Measurements from ENCODE around the gene LHFPL2. TPM values are rescaled to one million over a fixed set of nuclear protein-coding genes. Genes with fewer than 3 reads are reported as not detected.

The LHFPL2 gene
- total RNA-seq, 1 experiment from 2014 or later: 43.6 TPM

GRCh38 chr5:78537821-78538220 is 110.8 kb downstream of the LHFPL2 start:
- intact Hi-C loops (cut with micrococcal nuclease; ENCODE audit: unreplicated experiment): loop anchor here (1.0 to 10.0 kb wide), 3 partner anchors 87 to 427 kb away; no protein-coding TSS in a partner anchor
- Mint-ChIP-seq H3K9me3 (ENCODE audit: low read depth, unreplicated experiment) (no peaks in the 10 kb centered on the region), H3K4me1 (ENCODE audit: low read depth, unreplicated experiment) (peaks cover 13% of the 10 kb centered on the region), H3K36me3 (ENCODE audit: insufficient read depth, unreplicated experiment) (no peaks in the 10 kb centered on the region), H3K4me3 (ENCODE audit: low read depth, unreplicated experiment) (no peak overlapping the region), H3K27ac (ENCODE audit: unreplicated experiment) (peak overlapping the region; percentile 25), H3K27me3 (ENCODE audit: unreplicated experiment) (no peaks in the 10 kb centered on the region)
- CTCF ChIA-PET: interaction anchor here (0.9 to 1.2 kb wide), 2 partner anchors 162 to 595 kb away, joined by 3 read pairs; no protein-coding TSS in a partner anchor
- no peak for TF ChIP-seq CTCF (IDR thresholded peaks at IDR 0.05; ENCODE audit: unreplicated experiment)
- peak; percentile 42 for DNase-seq
- BruUV-seq (replicated peaks): no TSS peak

- CTCF ChIA-PET: interaction anchor here (0.9 to 1.2 kb wide), 2 partner anchors 163 to 595 kb away, joined by 3 read pairs; no protein-coding TSS in a partner anchor
- H3K27me3 Mint-ChIP-seq (ENCODE audit: unreplicated experiment): no peaks in the 10 kb centered on the region
- H3K9me3 Mint-ChIP-seq (ENCODE audit: low read depth, unreplicated experiment): no peaks in the 10 kb centered on the region
- DNase-seq: no peak
- H3K36me3 Mint-ChIP-seq (ENCODE audit: insufficient read depth, unreplicated experiment): no peaks in the 10 kb centered on the region
- peak overlapping the region; percentile 25 for H3K27ac Mint-ChIP-seq (ENCODE audit: unreplicated experiment)
- intact Hi-C loops (cut with micrococcal nuclease; ENCODE audit: unreplicated experiment): loop anchor here (10.0 kb wide), 1 partner anchor 347 kb away; no protein-coding TSS in a partner anchor
- no peak overlapping the region for H3K4me3 Mint-ChIP-seq (ENCODE audit: low read depth, unreplicated experiment)
- no TSS peak for BruUV-seq (replicated peaks)
- peaks cover 13% of the 10 kb centered on the region for H3K4me1 Mint-ChIP-seq (ENCODE audit: low read depth, unreplicated experiment)
- no peak for TF ChIP-seq CTCF (IDR thresholded peaks at IDR 0.05; ENCODE audit: unreplicated experiment)
These were observed 111.2 kb downstream of the LHFPL2 start for GRCh38 chr5:78537411-78537810.

- Mint-ChIP-seq H3K36me3 (ENCODE audit: insufficient read depth, unreplicated experiment) (no peaks in the 10 kb centered on the region), H3K9me3 (ENCODE audit: low read depth, unreplicated experiment) (no peaks in the 10 kb centered on the region), H3K4me1 (ENCODE audit: low read depth, unreplicated experiment) (peaks cover 13% of the 10 kb centered on the region), H3K4me3 (ENCODE audit: low read depth, unreplicated experiment) (no peak overlapping the region), H3K27me3 (ENCODE audit: unreplicated experiment) (no peaks in the 10 kb centered on the region), H3K27ac (ENCODE audit: unreplicated experiment) (no peak overlapping the region)
- no peak for TF ChIP-seq CTCF (IDR thresholded peaks at IDR 0.05; ENCODE audit: unreplicated experiment)
- no TSS peak for BruUV-seq (replicated peaks)
- no peak for DNase-seq
- CTCF ChIA-PET: interaction anchor here (1.2 kb wide), 1 partner anchor 596 kb away, joined by 3 read pairs; no protein-coding TSS in a partner anchor
- intact Hi-C loops (cut with micrococcal nuclease; ENCODE audit: unreplicated experiment): loop anchor here (10.0 kb wide), 1 partner anchor 348 kb away; no protein-coding TSS in a partner anchor
These were observed 111.8 kb downstream of the LHFPL2 start for GRCh38 chr5:78536661-78537196.

- no peak for TF ChIP-seq CTCF (IDR thresholded peaks at IDR 0.05; ENCODE audit: unreplicated experiment)
- no peak overlapping the region for H3K4me3 Mint-ChIP-seq (ENCODE audit: low read depth, unreplicated experiment)
- no TSS peak for BruUV-seq (replicated peaks)
- peaks cover 20% of the 10 kb centered on the region for H3K4me1 Mint-ChIP-seq (ENCODE audit: low read depth, unreplicated experiment)
- intact Hi-C loops (cut with micrococcal nuclease; ENCODE audit: unreplicated experiment): loop anchor here (10.0 kb wide), 1 partner anchor 350 kb away; no protein-coding TSS in a partner anchor
- DNase-seq: no peak
- H3K9me3 Mint-ChIP-seq (ENCODE audit: low read depth, unreplicated experiment): no peaks in the 10 kb centered on the region
- CTCF ChIA-PET: interaction anchor here (0.5 kb wide), 1 partner anchor 169 kb away, joined by 3 read pairs; no protein-coding TSS in a partner anchor
- no peak overlapping the region for H3K27ac Mint-ChIP-seq (ENCODE audit: unreplicated experiment)
- H3K36me3 Mint-ChIP-seq (ENCODE audit: insufficient read depth, unreplicated experiment): peaks cover 4% of the 10 kb centered on the region
- no peaks in the 10 kb centered on the region for H3K27me3 Mint-ChIP-seq (ENCODE audit: unreplicated experiment)
These were observed 113.7 kb downstream of the LHFPL2 start for GRCh38 chr5:78534905-78535200.

All from Calu3 (cell line).